CD4-positive, CD25-positive, alpha-beta regulatory T cell (primary cell): Measurements from ENCODE around the gene PRRT3. TPM values are rescaled to one million over a fixed set of nuclear protein-coding genes. Genes with fewer than 3 reads are reported as not detected.
"Not testable (repeated sequence)": the region's sequence is repeated elsewhere in the genome, so short reads cannot be mapped to it uniquely, and the experiment has no call there.

ENCODE experiments used
- ATAC-seq, 2 donors: fragments of 150-1000 bp; cut with Tn5 transposase; one replicate each; pipeline ENCODE4 v1.10.0; 2021; ENCODE audit warnings: low read depth in 2 of 2, moderate number of reproducible peaks in 2 of 2, moderate library complexity in 1 of 2
- DNase-seq, 3 donors: peaks; one replicate each; pipeline versions ENCODE4 v3.0.0 to v3.0.0-alpha.2; 2012 to 2022; ENCODE audit warnings: mixed read lengths in 1 of 3
- H3K27ac ChIP-seq: one replicate; pipeline ENCODE4 v1.7.0; 2013; ENCODE audit warnings: mild to moderate bottlenecking, low read length; ENCODE audit not compliant: insufficient read depth, poor library complexity, severe bottlenecking
- H3K27me3 ChIP-seq: one replicate; pipeline ENCODE4 v1.7.0; 2013; ENCODE audit warnings: low read length; ENCODE audit not compliant: control insufficient read depth, insufficient read depth
- H3K36me3 ChIP-seq: one replicate; pipeline ENCODE4 v1.7.0; 2013; ENCODE audit warnings: mild to moderate bottlenecking, low read length, moderate library complexity; ENCODE audit not compliant: control insufficient read depth, insufficient read depth
- H3K4me1 ChIP-seq: 2 replicates; pipeline ENCODE4 v1.7.0; 2013; ENCODE audit warnings: mild to moderate bottlenecking, low read length; ENCODE audit not compliant: insufficient read depth, control insufficient read depth, poor library complexity, severe bottlenecking
- H3K4me3 ChIP-seq: one replicate; pipeline ENCODE4 v1.7.0; 2013; ENCODE audit warnings: low read depth, mild to moderate bottlenecking, low read length, moderate library complexity
- H3K9me3 ChIP-seq, 2 experiments: 1 replicate in 1 of 2; 2 replicates in 1 of 2; pipeline ENCODE4 v1.7.0; 2013; ENCODE audit warnings: low read length in 2 of 2, mild to moderate bottlenecking in 1 of 2, moderate library complexity in 1 of 2; ENCODE audit not compliant: control insufficient read depth in 2 of 2
- H3K27ac Mint-ChIP-seq, 3 donors: one replicate each; pipeline ENCODE4 v1.8.0; 2020 to 2022; ENCODE audit warnings: mild to moderate bottlenecking in 3 of 3, mixed read lengths in 3 of 3, moderate library complexity in 2 of 3
- H3K27me3 Mint-ChIP-seq: one replicate; pipeline ENCODE4 v1.8.0; 2022; ENCODE audit warnings: mild to moderate bottlenecking, mixed read lengths
- H3K36me3 Mint-ChIP-seq: one replicate; pipeline ENCODE4 v1.8.0; 2020; ENCODE audit warnings: mixed read lengths
- H3K4me1 Mint-ChIP-seq, 4 donors: one replicate each; pipeline ENCODE4 v1.8.0; 2020 to 2022; ENCODE audit warnings: mixed read lengths in 4 of 4, mild to moderate bottlenecking in 1 of 4
- H3K4me3 Mint-ChIP-seq, 4 donors: one replicate each; pipeline ENCODE4 v1.8.0; 2020 to 2022; ENCODE audit warnings: mild to moderate bottlenecking in 4 of 4, mixed read lengths in 4 of 4, moderate library complexity in 3 of 4
- H3K9me3 Mint-ChIP-seq, 7 donors: one replicate each; pipeline ENCODE4 v1.8.0; 2020 to 2022; ENCODE audit warnings: mixed read lengths in 7 of 7, mild to moderate bottlenecking in 3 of 7, moderate library complexity in 2 of 7
- polyA plus RNA-seq, 4 donors: library from polyadenylated mRNA; unstranded; fragments of 300-500 nt; fragmentation: Illumina TruSeq; gene quantifications; one replicate each; pipeline ENCODE4 v1.2.3, GENCODE V29; 2021
- total RNA-seq: library from RNA; stranded (reverse); gene quantifications from one replicate; pipeline ENCODE4 v1.2.3, GENCODE V29; 2022

The PRRT3 gene
- total and polyA plus RNA-seq, 5 donors from 2014 or later = 3.0 to 4.7 (median 4.3) TPM

- Mint-ChIP-seq H3K36me3 (no peaks in the 10 kb centered on the region), H3K27me3 (peaks cover 5% of the 10 kb centered on the region), H3K4me1 (peaks cover 4 to 27% (median 13%) of the 10 kb centered on the region in 4 donors), H3K9me3 (peaks cover 0 to 2% (median 0%) of the 10 kb centered on the region in 7 donors), H3K27ac (no peak overlapping the region), H3K4me3 (no peak overlapping the region)
- Histone ChIP-seq H3K4me3 (no peak overlapping the region), H3K9me3 (no peaks in the 10 kb centered on the region), H3K27me3 (no peaks in the 10 kb centered on the region), H3K4me1 (peaks cover 18% of the 10 kb centered on the region), H3K27ac (no peak overlapping the region), H3K36me3 (no peaks in the 10 kb centered on the region)
- ATAC-seq (no peak), DNase-seq (no peak)
These were observed 43.9 kb downstream of the PRRT3 start for GRCh38 chr3:9908286-9908685.

DNA sequence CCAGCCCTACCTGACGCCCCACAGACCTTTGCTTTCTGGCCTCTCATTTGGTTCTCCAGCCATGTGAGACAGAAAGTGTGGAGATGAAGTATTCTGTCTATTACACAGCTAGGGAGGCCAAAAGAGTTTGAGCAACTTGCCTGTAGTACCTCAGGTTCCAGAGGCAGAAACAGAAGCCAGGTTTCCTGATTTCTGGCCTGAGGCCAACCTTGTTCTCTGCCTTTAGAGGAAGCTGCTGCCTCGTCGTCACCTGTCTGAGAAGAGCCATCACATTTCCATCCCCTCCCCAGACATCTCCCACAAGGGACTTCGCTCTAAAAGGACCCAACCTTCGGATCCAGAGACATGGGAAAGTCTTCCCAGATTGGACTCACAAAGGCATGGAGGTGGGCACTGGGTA is 45.7 kb downstream of the PRRT3 start:
- no peak overlapping the region for H3K27ac Mint-ChIP-seq
- peaks cover 8 to 35% (median 16%) of the 10 kb centered on the region in 4 donors for H3K4me1 Mint-ChIP-seq
- Histone ChIP-seq H3K9me3 (no peaks in the 10 kb centered on the region), H3K4me1 (peaks cover 21% of the 10 kb centered on the region), H3K36me3 (no peaks in the 10 kb centered on the region), H3K4me3 (no peak overlapping the region), H3K27ac (no peak overlapping the region), H3K27me3 (no peaks in the 10 kb centered on the region)
- no peaks in the 10 kb centered on the region for H3K9me3 Mint-ChIP-seq
- ATAC-seq (no peak), DNase-seq (no peak)
- H3K4me3 Mint-ChIP-seq = no peak overlapping the region
- H3K27me3 Mint-ChIP-seq = no peaks in the 10 kb centered on the region
- no peaks in the 10 kb centered on the region for H3K36me3 Mint-ChIP-seq

GRCh38 chr3:9903904-9904303 is 48.3 kb downstream of the PRRT3 start:
- H3K27ac Mint-ChIP-seq = no peak overlapping the region
- no peaks in the 10 kb centered on the region for H3K27me3 Mint-ChIP-seq
- no peaks in the 10 kb centered on the region for H3K36me3 Mint-ChIP-seq
- ATAC-seq (no peak), DNase-seq (no peak)
- no peak overlapping the region for H3K4me3 ChIP-seq
- no peak overlapping the region for H3K27ac ChIP-seq
- H3K4me3 Mint-ChIP-seq = peak overlapping the region in 2 of 4 donors; percentile 16 to 49
- peaks cover 8 to 31% (median 20%) of the 10 kb centered on the region in 4 donors for H3K4me1 Mint-ChIP-seq
- peaks cover 17% of the 10 kb centered on the region for H3K4me1 ChIP-seq
- H3K9me3 ChIP-seq = no peaks in the 10 kb centered on the region
- H3K27me3 ChIP-seq = no peaks in the 10 kb centered on the region
- H3K9me3 Mint-ChIP-seq = no peaks in the 10 kb centered on the region
- H3K36me3 ChIP-seq = no peaks in the 10 kb centered on the region

DNA sequence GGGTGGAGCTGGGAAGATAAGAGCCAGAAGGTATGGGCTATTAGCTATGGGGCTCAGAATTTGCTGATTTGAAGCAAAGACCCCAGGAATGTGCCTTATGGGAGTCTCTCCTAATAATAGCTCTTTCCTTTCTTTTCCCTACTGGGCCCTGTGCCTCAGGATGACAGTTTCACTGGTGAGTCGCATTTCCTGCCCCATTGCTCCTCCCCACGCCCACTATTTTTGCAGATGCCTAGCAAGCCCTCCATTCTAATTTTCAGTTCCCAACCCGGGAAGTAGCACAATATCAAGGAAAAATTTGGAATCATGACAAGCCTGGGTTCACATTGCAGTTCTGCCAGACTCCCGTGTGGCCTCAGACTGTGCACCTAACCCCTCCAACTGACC is 49.0 kb downstream of the PRRT3 start:
- peaks cover 17% of the 10 kb centered on the region for H3K4me1 ChIP-seq
- Mint-ChIP-seq H3K36me3 (no peaks in the 10 kb centered on the region), H3K4me3 (peak overlapping the region in 2 of 4 donors; percentile 49 to 56), H3K4me1 (peaks cover 8 to 36% (median 23%) of the 10 kb centered on the region in 4 donors), H3K27ac (peak overlapping the region in 2 of 3 donors; percentile 49 to 71), H3K27me3 (no peaks in the 10 kb centered on the region), H3K9me3 (no peaks in the 10 kb centered on the region)
- H3K27me3 ChIP-seq = no peaks in the 10 kb centered on the region
- no peak overlapping the region for H3K27ac ChIP-seq
- DNase-seq (no peak), ATAC-seq (no peak)
- H3K9me3 ChIP-seq = no peaks in the 10 kb centered on the region
- H3K36me3 ChIP-seq = no peaks in the 10 kb centered on the region
- no peak overlapping the region for H3K4me3 ChIP-seq

GRCh38 chr3:9902372-9903237 is 49.6 kb downstream of the PRRT3 start, which contains the start of gene IL17RE:
Gene IL17RE, plus strand, starts transcription at chr3:9902848. Its CDS starts 85 bp downstream, at chr3:9902933.
- H3K36me3 ChIP-seq = no peaks in the 10 kb centered on the region
- peak within 1 kb of the TSS; percentile 11 for H3K4me3 ChIP-seq
- H3K27ac ChIP-seq = peak within 1 kb of the TSS; percentile 53
- Mint-ChIP-seq H3K27ac (peak within 1 kb of the TSS; percentile 71 to 87 (median 73)), H3K4me3 (peak within 1 kb of the TSS; percentile 26 to 61 (median 58)), H3K36me3 (no peaks in the 10 kb centered on the region), H3K9me3 (no peaks in the 10 kb centered on the region), H3K27me3 (no peaks in the 10 kb centered on the region), H3K4me1 (peaks cover 8 to 41% (median 26%) of the 10 kb centered on the region in 4 donors)
- ATAC-seq = no peak
- no peaks in the 10 kb centered on the region for H3K27me3 ChIP-seq
- H3K9me3 ChIP-seq = no peaks in the 10 kb centered on the region
- peaks cover 17% of the 10 kb centered on the region for H3K4me1 ChIP-seq
- DNase-seq = no peak

DNA sequence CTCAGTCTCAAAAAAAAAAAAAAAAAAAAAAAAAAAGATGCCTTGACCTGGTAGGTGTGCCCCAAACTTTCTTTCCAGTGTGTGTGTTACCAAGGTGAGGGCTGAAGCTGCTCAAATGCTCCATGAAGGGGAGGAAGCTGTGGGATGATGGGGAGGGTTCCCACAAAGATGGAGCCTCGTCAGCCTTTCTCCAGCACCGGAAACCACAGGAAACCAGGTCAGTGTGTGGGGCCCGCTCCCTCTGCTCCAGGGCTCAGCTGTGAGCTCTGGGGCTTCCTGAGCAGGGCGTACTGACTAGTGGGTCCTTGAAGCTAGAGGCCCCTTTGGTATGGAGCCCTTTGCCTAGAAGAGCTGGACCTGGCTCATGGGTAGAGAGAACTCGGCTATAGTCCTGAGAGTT is 50.2 kb downstream of the PRRT3 start:
- peak overlapping the region; percentile 11 for H3K4me3 ChIP-seq
- peak in 1 of 3 donors; percentile 37 for DNase-seq

GRCh38 chr3:9900965-9901415 is 51.2 kb downstream of the PRRT3 start:
- peaks cover 8 to 54% (median 33%) of the 10 kb centered on the region in 4 donors for H3K4me1 Mint-ChIP-seq
- H3K9me3 ChIP-seq, H3K36me3 ChIP-seq, H3K36me3 Mint-ChIP-seq, H3K9me3 Mint-ChIP-seq, H3K27me3 Mint-ChIP-seq, H3K4me3 Mint-ChIP-seq, ATAC-seq, H3K4me3 ChIP-seq, H3K27ac ChIP-seq, H3K27me3 ChIP-seq, DNase-seq: not testable (repeated sequence)
- H3K27ac Mint-ChIP-seq = peak overlapping the region in 2 of 3 donors; percentile 73 to 87
- peaks cover 17% of the 10 kb centered on the region for H3K4me1 ChIP-seq

More for the DNA sequence above, 50.2 kb downstream of the PRRT3 start:
- Histone ChIP-seq H3K36me3 (no peaks in the 10 kb centered on the region), H3K9me3 (no peaks in the 10 kb centered on the region), H3K27ac (peak overlapping the region; percentile 53), H3K4me1 (peaks cover 17% of the 10 kb centered on the region), H3K27me3 (no peaks in the 10 kb centered on the region)
- H3K36me3 Mint-ChIP-seq = no peaks in the 10 kb centered on the region
- no peaks in the 10 kb centered on the region for H3K9me3 Mint-ChIP-seq
- peak overlapping the region in 1 of 3 donors; percentile 42 for H3K27ac Mint-ChIP-seq
- peak in 1 of 2 donors; percentile 59 for ATAC-seq
- peak overlapping the region in 3 of 4 donors; percentile 26 to 60 (median 57) for H3K4me3 Mint-ChIP-seq
- no peaks in the 10 kb centered on the region for H3K27me3 Mint-ChIP-seq
- peaks cover 8 to 47% (median 28%) of the 10 kb centered on the region in 4 donors for H3K4me1 Mint-ChIP-seq
